Vagina (tissue), 2 donors: Measurements from ENCODE around the gene CSTPP1. TPM values are rescaled to one million over a fixed set of nuclear protein-coding genes. Genes with fewer than 3 reads are reported as not detected.

Experiments used
- DNase-seq, 2 donors: peaks; one replicate each; pipeline ENCODE4 v3.0.0-alpha.2; 2017; ENCODE audit errors: extremely low spot score in 2 of 2
- H3K27ac ChIP-seq: fragments of 200-600 bp; sonication (generic); one replicate; pipeline ENCODE4 v1.5.1; 2019
- H3K27me3 ChIP-seq: fragments of 200-600 bp; sonication (generic); one replicate; pipeline ENCODE4 v1.5.1; 2019
- H3K36me3 ChIP-seq, 2 donors: fragments of 200-600 bp; sonication (generic); one replicate each; pipeline ENCODE4 v1.5.1; 2017 to 2019
- H3K4me1 ChIP-seq: fragments of 200-600 bp; sonication (generic); one replicate; pipeline ENCODE4 v1.5.1; 2019
- H3K4me3 ChIP-seq, 2 donors: fragments of 200-600 bp; sonication (generic); 1 replicate in 1 of 2; 2 replicates in 1 of 2; pipeline ENCODE4 v1.5.1; 2016 to 2019
- H3K9me3 ChIP-seq: fragments of 200-600 bp; sonication (generic); one replicate; pipeline ENCODE4 v1.5.1; 2019
- CTCF ChIP-seq, 3 experiments: fragments of 450-650 bp in 2 of 3; fragments of 200-600 bp in 1 of 3; sonication (generic) in 1 of 3; IDR thresholded peaks; one replicate each; pipeline ENCODE4 v1.5.1; 2017 to 2019; ENCODE audit warnings: antibody characterized with exemption in 3 of 3, mild to moderate bottlenecking in 2 of 3, moderate library complexity in 2 of 3
- POLR2A ChIP-seq, 2 donors: fragments of 450-650 bp; IDR thresholded peaks; one replicate each; pipeline ENCODE4 v1.6.1; 2017; ENCODE audit warnings: antibody characterized with exemption in 2 of 2, mild to moderate bottlenecking in 2 of 2, moderate library complexity in 2 of 2
- POLR2AphosphoS5 ChIP-seq, 2 donors: sonication (generic); formaldehyde crosslinking; IDR thresholded peaks; one replicate each; pipeline ENCODE4 v1.9.0; 2017; ENCODE audit warnings: antibody characterized with exemption in 2 of 2, mild to moderate bottlenecking in 2 of 2, low read depth in 1 of 2; ENCODE audit not compliant: insufficient read depth in 1 of 2
- intact Hi-C: fragments of 100-400 bp; cut with DNase I; formaldehyde crosslinking; loops from one replicate; pipeline ENCODE4 v1.15.1; 2023
- total RNA-seq: library from RNA; depleted of rRNA; stranded (reverse); fragments of >200 nt; gene quantifications from one replicate; pipeline ENCODE4 v1.2.3, GENCODE V29; 2016

The CSTPP1 gene
- total RNA-seq, 1 donor from 2014 or later: 30.7 TPM

- DNase-seq: no peak
Observed at GRCh38 chr11:47155879-47156278, 219.3 kb downstream of the CSTPP1 start.

GRCh38 chr11:47156333-47156732 is 219.8 kb downstream of the CSTPP1 start:
- no peaks in the 10 kb centered on the region for H3K36me3 ChIP-seq
- DNase-seq: no peak
- H3K4me1 ChIP-seq: peaks cover 19% of the 10 kb centered on the region
- no peak overlapping the region for H3K4me3 ChIP-seq
- H3K9me3 ChIP-seq: no peaks in the 10 kb centered on the region
- TF ChIP-seq POLR2A (IDR thresholded peaks at IDR 0.05) (no peak), POLR2AphosphoS5 (IDR thresholded peaks at IDR 0.05; ENCODE audit: insufficient read depth in 1 of 2, low read depth in 1 of 2) (no peak), CTCF (IDR thresholded peaks at IDR 0.05) (no peak)
- no peak overlapping the region for H3K27ac ChIP-seq
- no peaks in the 10 kb centered on the region for H3K27me3 ChIP-seq
- intact Hi-C loops: no loop called here

More at GRCh38 chr11:47155879-47156278, 219.3 kb downstream of the CSTPP1 start:
- Histone ChIP-seq H3K9me3 (no peaks in the 10 kb centered on the region), H3K27ac (no peak overlapping the region), H3K27me3 (no peaks in the 10 kb centered on the region), H3K4me3 (no peak overlapping the region), H3K4me1 (peaks cover 19% of the 10 kb centered on the region), H3K36me3 (no peaks in the 10 kb centered on the region)
- TF ChIP-seq CTCF (IDR thresholded peaks at IDR 0.05): no peak
- no peak for TF ChIP-seq POLR2A (IDR thresholded peaks at IDR 0.05)
- TF ChIP-seq POLR2AphosphoS5 (IDR thresholded peaks at IDR 0.05; ENCODE audit: insufficient read depth in 1 of 2, low read depth in 1 of 2): no peak
- intact Hi-C loops: no loop called here

- intact Hi-C loops: no loop called here
- Histone ChIP-seq H3K9me3 (no peaks in the 10 kb centered on the region), H3K27ac (no peak overlapping the region), H3K4me3 (no peak overlapping the region), H3K36me3 (no peaks in the 10 kb centered on the region), H3K27me3 (no peaks in the 10 kb centered on the region), H3K4me1 (peaks cover 22% of the 10 kb centered on the region)
- TF ChIP-seq CTCF (IDR thresholded peaks at IDR 0.05) (no peak), POLR2AphosphoS5 (IDR thresholded peaks at IDR 0.05; ENCODE audit: insufficient read depth in 1 of 2, low read depth in 1 of 2) (no peak), POLR2A (IDR thresholded peaks at IDR 0.05) (no peak)
- DNase-seq: no peak
Observed at GRCh38 chr11:47156951-47157350, 220.4 kb downstream of the CSTPP1 start.

- no peaks in the 10 kb centered on the region for H3K36me3 ChIP-seq
- peaks cover 25% of the 10 kb centered on the region for H3K4me1 ChIP-seq
- H3K9me3 ChIP-seq: no peaks in the 10 kb centered on the region
- no peaks in the 10 kb centered on the region for H3K27me3 ChIP-seq
- no peak overlapping the region for H3K4me3 ChIP-seq
- no peak overlapping the region for H3K27ac ChIP-seq
- intact Hi-C loops: no loop called here
- TF ChIP-seq CTCF (IDR thresholded peaks at IDR 0.05): no peak
- no peak for TF ChIP-seq POLR2AphosphoS5 (IDR thresholded peaks at IDR 0.05; ENCODE audit: insufficient read depth in 1 of 2, low read depth in 1 of 2)
- no peak for TF ChIP-seq POLR2A (IDR thresholded peaks at IDR 0.05)
- DNase-seq: no peak
Observed at GRCh38 chr11:47157805-47158204, 221.2 kb downstream of the CSTPP1 start.

GRCh38 chr11:47158242-47158641 is 221.7 kb downstream of the CSTPP1 start:
- DNase-seq: no peak
- intact Hi-C loops: no loop called here
- Histone ChIP-seq H3K4me3 (no peak overlapping the region), H3K4me1 (peaks cover 20% of the 10 kb centered on the region), H3K27me3 (no peaks in the 10 kb centered on the region), H3K27ac (no peak overlapping the region), H3K9me3 (no peaks in the 10 kb centered on the region), H3K36me3 (peaks cover 0 to under 1% of the 10 kb centered on the region in 2 donors)
- TF ChIP-seq POLR2A (IDR thresholded peaks at IDR 0.05): no peak
- TF ChIP-seq CTCF (IDR thresholded peaks at IDR 0.05): no peak
- TF ChIP-seq POLR2AphosphoS5 (IDR thresholded peaks at IDR 0.05; ENCODE audit: insufficient read depth in 1 of 2, low read depth in 1 of 2): no peak
